GM19463 (cell line): ENCODE results near the gene TRIM5.

Experiments used
- ATAC-seq: cut with Tn5 transposase; IDR thresholded peaks from one replicate; pipeline ENCODE4 v1.9.1; 2021; ENCODE audit warnings: mild to moderate bottlenecking, moderate library complexity; ENCODE audit not compliant: unreplicated experiment

Gene TRIM5

GRCh38 chr11:5626196-5626595, 58.7 kb downstream of the TRIM5 start:
- no peak for ATAC-seq

GRCh38 chr11:5625281-5625680, 59.6 kb downstream of the TRIM5 start:
- no peak for ATAC-seq

GRCh38 chr11:5624489-5625279, 60.2 kb downstream of the TRIM5 start, which contains the start of gene TRIM34:
TSS of gene TRIM34 (plus strand) at chr11:5625001. CDS start at chr11:5632332, 7,331 bp downstream.
- peak; percentile 93 for ATAC-seq

- no peak for ATAC-seq
Measured at GRCh38 chr11:5622802-5623201, 62.1 kb downstream of the TRIM5 start.

- ATAC-seq: no peak
Measured at GRCh38 chr11:5621580-5621979, 63.3 kb downstream of the TRIM5 start.

- no peak for ATAC-seq
Measured at GRCh38 chr11:5620651-5621521, 64.0 kb downstream of the TRIM5 start.

GRCh38 chr11:5618807-5619206, 66.1 kb downstream of the TRIM5 start:
- no peak for ATAC-seq
